ENCODE measurements around the gene ETV2.
"Not testable (repeated sequence)": the region's sequence is repeated elsewhere in the genome, so short reads cannot be mapped to it uniquely, and the experiment has no call there.

ETV2 gene

DNA sequence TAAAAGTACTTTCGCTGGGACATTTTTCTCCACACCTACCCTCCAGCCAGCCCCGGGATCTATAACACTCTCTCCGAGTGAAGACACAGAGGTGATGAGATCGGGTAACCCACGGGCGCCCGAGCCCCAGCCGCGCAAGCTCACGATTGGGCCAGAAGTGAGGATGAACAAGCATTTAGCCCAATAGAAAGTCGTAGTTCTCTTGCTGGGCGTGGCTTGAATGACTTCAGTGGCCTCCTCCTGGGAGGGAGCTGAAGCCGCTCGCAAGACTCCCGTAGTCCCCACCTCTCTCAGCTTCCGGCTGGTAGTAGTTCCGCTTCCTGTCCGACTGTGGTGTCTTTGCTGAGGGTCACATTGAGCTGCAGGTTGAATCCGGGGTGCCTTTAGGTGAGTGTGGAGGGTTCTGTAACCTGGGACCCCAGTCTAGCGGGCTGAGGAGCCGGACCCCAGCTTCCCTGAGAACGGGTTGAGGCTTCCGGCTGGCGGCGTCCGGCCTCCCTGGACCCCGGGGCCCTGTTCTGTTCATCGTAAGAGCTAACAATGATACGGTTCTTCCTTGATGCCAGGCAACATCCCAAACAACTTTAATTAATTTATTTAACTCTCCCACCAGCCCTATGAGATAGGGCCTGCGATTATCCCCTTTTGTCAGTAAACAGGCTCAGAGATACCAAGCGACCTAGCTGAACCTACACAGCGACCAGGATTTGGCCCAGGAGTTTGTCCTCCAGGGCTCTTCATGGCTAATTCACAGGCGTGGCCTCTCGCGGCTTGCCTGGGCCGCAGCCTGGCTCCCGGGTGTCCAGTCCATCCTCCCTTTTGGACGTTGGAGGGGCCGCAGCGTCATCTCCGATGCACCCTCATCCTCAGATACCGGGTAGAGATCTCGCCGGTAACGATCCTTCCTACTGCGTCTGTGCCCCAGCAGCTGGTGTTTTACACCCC is 6.7 kb downstream of the ETV2 start, which contains the start of gene COX6B1:
TSS of gene COX6B1 (plus strand) at position 307 of the 945 bp plus-strand sequence. CDS start 2,921 bp downstream, outside the sequence.
- peak within 1 kb of the TSS; percentile 6; the same call in 1 of the 2 replicates for H2AFZ ChIP-seq (ENCODE audit: low read depth, low read length)
- H3K27ac ChIP-seq (ENCODE audit: low read length) = peak within 1 kb of the TSS; percentile 25

DNA sequence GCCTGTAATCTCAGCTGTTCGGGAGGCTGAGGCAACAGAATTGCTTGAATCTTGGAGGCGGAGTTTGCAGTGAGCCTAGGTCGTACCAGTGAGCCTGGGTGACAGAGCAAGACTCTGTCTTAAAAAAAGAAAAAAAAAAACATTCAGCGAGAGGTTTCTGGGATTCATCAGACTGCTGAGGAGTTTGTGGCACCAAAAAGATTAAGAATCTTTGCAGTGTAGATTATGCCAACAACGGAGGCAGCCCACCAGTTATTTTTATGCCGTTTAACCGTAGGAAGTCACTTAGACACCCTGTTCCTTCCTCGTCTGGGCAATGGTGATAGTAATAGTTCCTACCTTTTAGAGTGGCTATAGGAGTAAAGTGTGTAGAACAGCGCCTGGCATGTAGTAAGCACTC is 9.0 kb downstream of the ETV2 start:
- Histone ChIP-seq H3K9me3 (ENCODE audit: insufficient read depth, low read length) (no peaks in the 10 kb centered on the region), H3K36me3 (replicated peaks; ENCODE audit: low read depth, low read length) (peaks cover 16% of the 10 kb centered on the region), H4K20me1 (ENCODE audit: insufficient read depth, low read length) (no peaks in the 10 kb centered on the region), H3K4me2 (ENCODE audit: low read length) (no peak overlapping the region), H3K9ac (ENCODE audit: low read length) (no peak overlapping the region), H3K27me3 (ENCODE audit: low read depth, low read length) (no peaks in the 10 kb centered on the region), H2AFZ (ENCODE audit: low read depth, low read length) (no peak overlapping the region), H3K27ac (ENCODE audit: low read length) (no peak overlapping the region), H3K4me3 (ENCODE audit: low read length) (no peak overlapping the region), H3K79me2 (ENCODE audit: low read length) (peaks cover 31% of the 10 kb centered on the region), H3K4me1 (ENCODE audit: low read length) (peaks cover 5% of the 10 kb centered on the region)
- TF ChIP-seq EZH2phosphoT487 (IDR thresholded peaks at IDR 0.05; ENCODE audit: low read depth) (no peak), CTCF (IDR thresholded peaks at IDR 0.05; ENCODE audit: low read depth, low read length) (no peak)

More for the DNA sequence above, 6.7 kb downstream of the ETV2 start, which contains the start of gene COX6B1:
- no peaks in the 10 kb centered on the region for H4K20me1 ChIP-seq (ENCODE audit: insufficient read depth, low read length)
- H3K4me2 ChIP-seq (ENCODE audit: low read length) = peak within 1 kb of the TSS; percentile 99
- peak within 1 kb of the TSS; percentile 91 for H3K4me3 ChIP-seq (ENCODE audit: low read length)
- H3K79me2 ChIP-seq (ENCODE audit: low read length) = peaks cover 31% of the 10 kb centered on the region
- no peaks in the 10 kb centered on the region for H3K9me3 ChIP-seq (ENCODE audit: insufficient read depth, low read length)
- H3K36me3 ChIP-seq (replicated peaks; ENCODE audit: low read depth, low read length) = peaks cover 8% of the 10 kb centered on the region
- no peak for TF ChIP-seq EZH2phosphoT487 (IDR thresholded peaks at IDR 0.05; ENCODE audit: low read depth)
- TF ChIP-seq CTCF (IDR thresholded peaks at IDR 0.05; ENCODE audit: low read depth, low read length) = no peak
- no peaks in the 10 kb centered on the region for H3K27me3 ChIP-seq (ENCODE audit: low read depth, low read length)
- H3K4me1 ChIP-seq (ENCODE audit: low read length) = peaks cover 11% of the 10 kb centered on the region
- H3K9ac ChIP-seq (ENCODE audit: low read length) = peak within 1 kb of the TSS; percentile 84

- Histone ChIP-seq H3K36me3 (replicated peaks; ENCODE audit: low read depth, low read length) (peaks cover 38% of the 10 kb centered on the region), H3K79me2 (ENCODE audit: low read length) (peaks cover 15% of the 10 kb centered on the region)
- H4K20me1 ChIP-seq (ENCODE audit: insufficient read depth, low read length); H3K4me2 ChIP-seq (ENCODE audit: low read length); H2AFZ ChIP-seq (ENCODE audit: low read depth, low read length); H3K27me3 ChIP-seq (ENCODE audit: low read depth, low read length); H3K9me3 ChIP-seq (ENCODE audit: insufficient read depth, low read length); H3K4me1 ChIP-seq (ENCODE audit: low read length); H3K27ac ChIP-seq (ENCODE audit: low read length); H3K4me3 ChIP-seq (ENCODE audit: low read length); H3K9ac ChIP-seq (ENCODE audit: low read length): not testable (repeated sequence)
Observed at GRCh38 chr19:35654828-35655227, 13.3 kb downstream of the ETV2 start.

GRCh38 chr19:35655600-35655999 is 14.1 kb downstream of the ETV2 start:
- Histone ChIP-seq H3K36me3 (replicated peaks; ENCODE audit: low read depth, low read length) (peaks cover 36% of the 10 kb centered on the region), H3K9ac (ENCODE audit: low read length) (no peak overlapping the region)

More at GRCh38 chr19:35655600-35655999, 14.1 kb downstream of the ETV2 start:
- TF ChIP-seq CTCF (IDR thresholded peaks at IDR 0.05; ENCODE audit: low read depth, low read length) (no peak), EZH2phosphoT487 (IDR thresholded peaks at IDR 0.05; ENCODE audit: low read depth) (no peak)
- no peaks in the 10 kb centered on the region for H3K9me3 ChIP-seq (ENCODE audit: insufficient read depth, low read length)
- peaks cover 7% of the 10 kb centered on the region for H3K79me2 ChIP-seq (ENCODE audit: low read length)
- H2AFZ ChIP-seq (ENCODE audit: low read depth, low read length) = no peak overlapping the region
- H3K27me3 ChIP-seq (ENCODE audit: low read depth, low read length) = no peaks in the 10 kb centered on the region
- no peak overlapping the region for H3K4me2 ChIP-seq (ENCODE audit: low read length)
- H3K4me1 ChIP-seq (ENCODE audit: low read length) = no peaks in the 10 kb centered on the region
- no peak overlapping the region for H3K4me3 ChIP-seq (ENCODE audit: low read length)
- H4K20me1 ChIP-seq (ENCODE audit: insufficient read depth, low read length) = no peaks in the 10 kb centered on the region
- H3K27ac ChIP-seq (ENCODE audit: low read length) = no peak overlapping the region
